IMR-90 (cell line): Measurements from ENCODE around the gene GPC5. TPM values are rescaled to one million over a fixed set of nuclear protein-coding genes. Genes with fewer than 3 reads are reported as not detected.

Experiments used
- ATAC-seq: fragments of 200-7000 bp; cut with Tn5 transposase; 2 replicates; pipeline ENCODE4 v1.9.1; 2020; ENCODE audit warnings: low read depth, mild to moderate bottlenecking, moderate library complexity
- BruUV-seq: library from RNA; stranded (reverse); fragments of 400-500 nt; replicated peaks from 2 replicates; lab custom pipeline; 2021; lab: Mats Ljungman, UMichigan
- CTCF ChIA-PET: fragments of 300-600 bp; formaldehyde crosslinking; extraction: SDS; loops from one replicate; lab custom pipeline; 2021; ENCODE audit warnings: antibody characterized with exemption; lab: Yijun Ruan, JAX
- POLR2A ChIA-PET: fragments of 300-600 bp; sonication (Branson Sonifier 250); formaldehyde crosslinking; loops from one replicate; lab custom pipeline; 2022; ENCODE audit warnings: antibody characterized with exemption; ENCODE audit not compliant: unreplicated experiment; lab: Charles Lee
- DNase-seq: peaks from one replicate; pipeline ENCODE4 v3.0.0; 2013
- H2AFZ ChIP-seq: replicated peaks from 2 replicates; pipeline ENCODE3; 2013; ENCODE audit warnings: low read length, mild to moderate bottlenecking; ENCODE audit not compliant: poor library complexity
- H2AK5ac ChIP-seq: 2 replicates; pipeline ENCODE4 v1.6.1; 2013; ENCODE audit warnings: low read depth, low read length, inconsistent platforms
- H2AK9ac ChIP-seq: replicated peaks from 2 replicates; pipeline ENCODE3; 2013; ENCODE audit warnings: mild to moderate bottlenecking, low read depth, low read length, moderate library complexity; ENCODE audit not compliant: poor library complexity
- H2BK120ac ChIP-seq: 2 replicates; pipeline ENCODE4 v1.6.1; 2013; ENCODE audit warnings: low read depth, low read length, inconsistent platforms
- H2BK15ac ChIP-seq: 3 replicates; pipeline ENCODE4 v1.6.1; 2013; ENCODE audit warnings: low read depth, low read length, inconsistent platforms
- H2BK20ac ChIP-seq: 2 replicates; pipeline ENCODE4 v1.6.1; 2013; ENCODE audit warnings: low read depth, mild to moderate bottlenecking, inconsistent platforms, low read length, moderate library complexity
- H2BK5ac ChIP-seq: 2 replicates; pipeline ENCODE4 v1.6.1; 2013; ENCODE audit warnings: mild to moderate bottlenecking, low read depth, low read length, inconsistent platforms; ENCODE audit not compliant: poor library complexity, severe bottlenecking
- H3K14ac ChIP-seq: replicated peaks from 2 replicates; pipeline ENCODE4 v1.6.1; 2013; ENCODE audit warnings: low read depth, low read length, inconsistent platforms
- H3K18ac ChIP-seq: 2 replicates; pipeline ENCODE4 v1.6.1; 2013; ENCODE audit warnings: low read depth, low read length, control low read depth
- H3K23ac ChIP-seq: 2 replicates; pipeline ENCODE4 v1.6.1; 2013; ENCODE audit warnings: low read depth, low read length, inconsistent platforms
- H3K27ac ChIP-seq: 2 replicates; pipeline ENCODE4 v1.5.1; 2013; ENCODE audit warnings: mild to moderate bottlenecking, control low read depth, low read length; ENCODE audit not compliant: insufficient read depth
- H3K27me3 ChIP-seq: 2 replicates; pipeline ENCODE4 v1.6.1; 2013; ENCODE audit warnings: low read length; ENCODE audit not compliant: control insufficient read depth, insufficient read depth
- H3K36me3 ChIP-seq: 2 replicates; pipeline ENCODE4 v1.6.1; 2013; ENCODE audit warnings: low read length, mixed read lengths; ENCODE audit not compliant: control insufficient read depth, insufficient read depth
- H3K4ac ChIP-seq: 2 replicates; pipeline ENCODE4 v1.6.1; 2013; ENCODE audit warnings: low read depth, low read length, inconsistent platforms
- H3K4me1 ChIP-seq: 2 replicates; pipeline ENCODE4 v1.6.1; 2013; ENCODE audit warnings: low read length, mixed read lengths; ENCODE audit not compliant: control insufficient read depth, insufficient read depth
- H3K4me2 ChIP-seq: 2 replicates; pipeline ENCODE4 v1.6.1; 2013; ENCODE audit warnings: low read depth, mild to moderate bottlenecking, control low read depth, low read length, moderate library complexity
- H3K4me3 ChIP-seq: 2 replicates; pipeline ENCODE4 v1.5.1; 2013; ENCODE audit warnings: low read depth, mild to moderate bottlenecking, control low read depth, low read length, moderate library complexity; ENCODE audit not compliant: insufficient read depth
- H3K56ac ChIP-seq: 2 replicates; pipeline ENCODE4 v1.6.1; 2013; ENCODE audit warnings: low read length, inconsistent platforms; ENCODE audit not compliant: insufficient read depth; ENCODE audit errors: extremely low read depth
- H3K79me1 ChIP-seq, 2 experiments: 2 replicates each; pipeline ENCODE4 v1.6.1; 2013; ENCODE audit warnings: low read length in 2 of 2, inconsistent platforms in 1 of 2, low read depth in 1 of 2
- H3K9ac ChIP-seq: 2 replicates; pipeline ENCODE4 v1.6.1; 2013; ENCODE audit warnings: low read depth, low read length, control low read depth
- H3K9me1 ChIP-seq: 2 replicates; pipeline ENCODE4 v1.6.1; 2013; ENCODE audit warnings: low read length, inconsistent platforms; ENCODE audit not compliant: insufficient read depth
- H3K9me3 ChIP-seq: 2 replicates; pipeline ENCODE4 v1.6.1; 2013; ENCODE audit warnings: low read length; ENCODE audit not compliant: control insufficient read depth, insufficient read depth
- H4K20me1 ChIP-seq: 2 replicates; pipeline ENCODE4 v1.6.1; 2013; ENCODE audit warnings: low read length, inconsistent platforms; ENCODE audit not compliant: insufficient read depth
- H4K5ac ChIP-seq: 2 replicates; pipeline ENCODE4 v1.6.1; 2013; ENCODE audit warnings: mild to moderate bottlenecking, low read depth, low read length, control low read depth
- H4K8ac ChIP-seq, 2 experiments: 2 replicates each; pipeline ENCODE4 v1.6.1; 2013; ENCODE audit warnings: low read depth in 2 of 2, low read length in 2 of 2, control low read depth in 1 of 2, inconsistent platforms in 1 of 2
- H4K91ac ChIP-seq: 2 replicates; pipeline ENCODE4 v1.6.1; 2013; ENCODE audit warnings: low read depth, low read length, inconsistent platforms; ENCODE audit not compliant: insufficient read depth
- BHLHE40 ChIP-seq: fragments of 150-350 bp; IDR thresholded peaks from 2 replicates; pipeline ENCODE4 v1.6.1; 2016; ENCODE audit warnings: mild to moderate bottlenecking, low read depth, low read length
- CEBPB ChIP-seq: IDR thresholded peaks from 2 replicates; pipeline ENCODE4 v1.6.1; 2012; ENCODE audit warnings: low read depth, low read length, improper control_type of control experiment
- CHD1 ChIP-seq: IDR thresholded peaks from 2 replicates; pipeline ENCODE4 v1.6.1; 2012; ENCODE audit warnings: low read depth, low read length, improper control_type of control experiment
- FOS ChIP-seq: fragments of 150-350 bp; IDR thresholded peaks from 2 replicates; pipeline ENCODE4 v1.6.1; 2016; ENCODE audit warnings: low read depth, low read length
- MAFK ChIP-seq: IDR thresholded peaks from 2 replicates; pipeline ENCODE4 v1.6.1; 2012; ENCODE audit warnings: low read depth, low read length, improper control_type of control experiment
- MAZ ChIP-seq: IDR thresholded peaks from 2 replicates; pipeline ENCODE4 v1.6.1; 2012; ENCODE audit warnings: low read depth, mild to moderate bottlenecking, low read length, improper control_type of control experiment, moderate library complexity, borderline replicate concordance
- MXI1 ChIP-seq: IDR thresholded peaks from 2 replicates; pipeline ENCODE4 v1.6.1; 2012; ENCODE audit warnings: low read depth, mild to moderate bottlenecking, low read length, moderate library complexity, borderline replicate concordance
- NFE2L2 ChIP-seq: fragments of 150-350 bp; IDR thresholded peaks from 2 replicates; pipeline ENCODE4 v1.6.1; 2016; ENCODE audit warnings: low read depth, mild to moderate bottlenecking, low read length
- POLR2A ChIP-seq: IDR thresholded peaks from 2 replicates; pipeline ENCODE4 v1.6.1; 2012; ENCODE audit warnings: mild to moderate bottlenecking, low read depth, low read length
- RAD21 ChIP-seq: IDR thresholded peaks from 2 replicates; pipeline ENCODE4 v1.6.1; 2012; ENCODE audit warnings: low read length, improper control_type of control experiment
- RCOR1 ChIP-seq: IDR thresholded peaks from 2 replicates; pipeline ENCODE4 v1.6.1; 2012; ENCODE audit warnings: mild to moderate bottlenecking, low read length, improper control_type of control experiment; ENCODE audit not compliant: insufficient replicate concordance
- RFX5 ChIP-seq: IDR thresholded peaks from 2 replicates; pipeline ENCODE4 v1.8.0; 2012; ENCODE audit warnings: low read depth, mild to moderate bottlenecking, low read length, moderate library complexity
- SMC3 ChIP-seq: fragments of 150-350 bp; IDR thresholded peaks from 2 replicates; pipeline ENCODE4 v1.6.1; 2016; ENCODE audit warnings: low read depth, mild to moderate bottlenecking, antibody characterized with exemption, low read length, moderate library complexity
- WGBS, 2 experiments: methylation state at CpG; one replicate each; pipeline versions ENCODE4 v1.1.5 to v1.1.7; 2013; ENCODE audit warnings: missing lambda C conversion rate in 2 of 2; ENCODE audit not compliant: insufficient read length in 1 of 2; ENCODE audit errors: extremely low coverage in 2 of 2; 5-methylcytosine and 5-hydroxymethylcytosine counted together
- dilution Hi-C: fragments of 300-500 bp; cut with HindIII; formaldehyde crosslinking; loops from one replicate; pipeline ENCODE4 v1.14.3; 2018; ENCODE audit warnings: low sequenced_read_pairs; ENCODE audit not compliant: unreplicated experiment
- in situ Hi-C: fragments of 300-500 bp; cut with MboI; formaldehyde crosslinking; loops from 3 replicates; pipeline ENCODE4 v1.14.3; 2019; ENCODE audit warnings: low sequenced_read_pairs, inconsistent platforms, mixed read lengths
- intact Hi-C: fragments of 100-400 bp; cut with micrococcal nuclease; formaldehyde crosslinking; loops from 2 replicates; pipeline ENCODE4 v1.10.0; 2022
- polyA plus RNA-seq, 3 experiments: library from polyadenylated mRNA; depleted of rRNA; stranded (reverse); fragments of >200 nt; gene quantifications; 2 replicates each; pipeline ENCODE4 v1.2.3, GENCODE V29; 2012; ENCODE audit warnings: low replicate concordance in 1 of 3
- total RNA-seq: library from RNA; depleted of rRNA; stranded (reverse); fragments of >200 nt; gene quantifications from 2 replicates; pipeline ENCODE4 v1.2.3, GENCODE V29; 2012
- TF ChIP-seq, protein P1 (sequence below): fragments of 150-350 bp; IDR thresholded peaks from 2 replicates; pipeline ENCODE4 v1.6.1; 2016; ENCODE audit warnings: low read depth, mild to moderate bottlenecking, low read length, moderate library complexity, borderline replicate concordance
- TF ChIP-seq, protein P2 (sequence below): conservative IDR thresholded peaks from 2 replicates; pipeline ENCODE4 v1.5.1; 2012; ENCODE audit warnings: mild to moderate bottlenecking, low read depth, low read length, improper control_type of control experiment
- TF ChIP-seq, protein P3 (sequence below): fragments of 150-350 bp; IDR thresholded peaks from 2 replicates; pipeline ENCODE4 v1.6.1; 2017; ENCODE audit warnings: mild to moderate bottlenecking, antibody characterized with exemption, low read length, low read depth

The GPC5 gene
- total and polyA plus RNA-seq, 2 of the 4 experiments (the other 2 are of a cell fraction), result 0.94 to 1.8 TPM

DNA sequence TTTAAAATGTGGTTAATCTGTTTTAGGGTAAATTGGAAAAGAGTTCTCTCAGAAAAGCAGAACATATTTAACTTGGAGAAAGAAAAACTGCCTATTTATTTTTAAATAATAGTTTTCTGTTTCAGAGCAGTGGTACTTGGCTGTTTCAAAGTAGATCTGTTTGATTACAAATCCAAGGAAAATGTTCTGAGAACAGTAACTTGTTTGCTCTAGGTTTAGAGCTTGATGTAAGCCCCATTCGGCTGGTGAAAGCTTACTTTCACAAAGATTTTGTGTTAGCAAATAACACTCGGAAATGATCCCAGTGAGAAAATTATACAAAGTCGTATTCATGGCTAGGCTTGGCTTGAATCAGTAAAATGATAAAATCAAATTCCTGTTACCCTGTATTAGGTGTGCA is 1432.4 kb downstream of the GPC5 start:
- dilution Hi-C loops, result no loop called here
- no peak overlapping the region for H4K5ac ChIP-seq
- no peak overlapping the region for H3K14ac ChIP-seq
- H3K18ac ChIP-seq, result no peak overlapping the region
- no peak overlapping the region for H3K23ac ChIP-seq
- no peaks in the 10 kb centered on the region for H3K79me1 ChIP-seq
- H3K9me3 ChIP-seq, result no peaks in the 10 kb centered on the region
- H2AK9ac ChIP-seq, result no peak overlapping the region
- ChIA-PET POLR2A (no interaction called here), CTCF (no interaction called here)
- no peak overlapping the region for H4K8ac ChIP-seq
- H2BK5ac ChIP-seq, result no peak overlapping the region
- H2BK120ac ChIP-seq, result no peak overlapping the region
- H4K91ac ChIP-seq, result no peak overlapping the region
- H3K4ac ChIP-seq, result no peak overlapping the region
- H2AK5ac ChIP-seq, result no peak overlapping the region
- ATAC-seq, result no peak
- H3K56ac ChIP-seq, result no peak overlapping the region
- no peaks in the 10 kb centered on the region for H3K4me1 ChIP-seq
- H3K4me3 ChIP-seq, result no peak overlapping the region
- H3K36me3 ChIP-seq, result no peaks in the 10 kb centered on the region
- H4K20me1 ChIP-seq, result no peaks in the 10 kb centered on the region
- no peak overlapping the region for H2AFZ ChIP-seq
- H3K9me1 ChIP-seq, result no peaks in the 10 kb centered on the region
- TF ChIP-seq RAD21, result no peak
- no peak for TF ChIP-seq MXI1
- TF ChIP-seq, protein P1, sequence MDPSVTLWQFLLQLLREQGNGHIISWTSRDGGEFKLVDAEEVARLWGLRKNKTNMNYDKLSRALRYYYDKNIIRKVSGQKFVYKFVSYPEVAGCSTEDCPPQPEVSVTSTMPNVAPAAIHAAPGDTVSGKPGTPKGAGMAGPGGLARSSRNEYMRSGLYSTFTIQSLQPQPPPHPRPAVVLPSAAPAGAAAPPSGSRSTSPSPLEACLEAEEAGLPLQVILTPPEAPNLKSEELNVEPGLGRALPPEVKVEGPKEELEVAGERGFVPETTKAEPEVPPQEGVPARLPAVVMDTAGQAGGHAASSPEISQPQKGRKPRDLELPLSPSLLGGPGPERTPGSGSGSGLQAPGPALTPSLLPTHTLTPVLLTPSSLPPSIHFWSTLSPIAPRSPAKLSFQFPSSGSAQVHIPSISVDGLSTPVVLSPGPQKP, result no peak
- no peak for TF ChIP-seq FOS
- no peak for TF ChIP-seq RFX5
- TF ChIP-seq, protein P2, sequence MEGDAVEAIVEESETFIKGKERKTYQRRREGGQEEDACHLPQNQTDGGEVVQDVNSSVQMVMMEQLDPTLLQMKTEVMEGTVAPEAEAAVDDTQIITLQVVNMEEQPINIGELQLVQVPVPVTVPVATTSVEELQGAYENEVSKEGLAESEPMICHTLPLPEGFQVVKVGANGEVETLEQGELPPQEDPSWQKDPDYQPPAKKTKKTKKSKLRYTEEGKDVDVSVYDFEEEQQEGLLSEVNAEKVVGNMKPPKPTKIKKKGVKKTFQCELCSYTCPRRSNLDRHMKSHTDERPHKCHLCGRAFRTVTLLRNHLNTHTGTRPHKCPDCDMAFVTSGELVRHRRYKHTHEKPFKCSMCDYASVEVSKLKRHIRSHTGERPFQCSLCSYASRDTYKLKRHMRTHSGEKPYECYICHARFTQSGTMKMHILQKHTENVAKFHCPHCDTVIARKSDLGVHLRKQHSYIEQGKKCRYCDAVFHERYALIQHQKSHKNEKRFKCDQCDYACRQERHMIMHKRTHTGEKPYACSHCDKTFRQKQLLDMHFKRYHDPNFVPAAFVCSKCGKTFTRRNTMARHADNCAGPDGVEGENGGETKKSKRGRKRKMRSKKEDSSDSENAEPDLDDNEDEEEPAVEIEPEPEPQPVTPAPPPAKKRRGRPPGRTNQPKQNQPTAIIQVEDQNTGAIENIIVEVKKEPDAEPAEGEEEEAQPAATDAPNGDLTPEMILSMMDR, result no peak
- TF ChIP-seq CHD1, result no peak
- no peak for TF ChIP-seq MAZ
- no peak for TF ChIP-seq RCOR1
- TF ChIP-seq CEBPB, result no peak
- TF ChIP-seq SMC3, result no peak
- no peak for TF ChIP-seq NFE2L2
- TF ChIP-seq, protein P3, sequence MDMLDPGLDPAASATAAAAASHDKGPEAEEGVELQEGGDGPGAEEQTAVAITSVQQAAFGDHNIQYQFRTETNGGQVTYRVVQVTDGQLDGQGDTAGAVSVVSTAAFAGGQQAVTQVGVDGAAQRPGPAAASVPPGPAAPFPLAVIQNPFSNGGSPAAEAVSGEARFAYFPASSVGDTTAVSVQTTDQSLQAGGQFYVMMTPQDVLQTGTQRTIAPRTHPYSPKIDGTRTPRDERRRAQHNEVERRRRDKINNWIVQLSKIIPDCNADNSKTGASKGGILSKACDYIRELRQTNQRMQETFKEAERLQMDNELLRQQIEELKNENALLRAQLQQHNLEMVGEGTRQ, result no peak
- no peak for TF ChIP-seq MAFK
- no peak for TF ChIP-seq BHLHE40
- no peak for TF ChIP-seq POLR2A
- peaks cover 7% of the 10 kb centered on the region for H3K27me3 ChIP-seq
- DNase-seq, result no peak
- WGBS, 2 experiments, result 60% methylated on average over 1 of the region's 3 CpGs; no CpG with 5 or more reads in 1 of the 2 experiments
- no TSS peak for BruUV-seq
- H3K4me2 ChIP-seq, result no peak overlapping the region
- in situ Hi-C loops, result no loop called here
- no peak overlapping the region for H2BK15ac ChIP-seq
- H2BK20ac ChIP-seq, result no peak overlapping the region
- intact Hi-C loops, result loop anchor here (10.0 kb wide), 1 partner anchor 1774 kb away; the partner anchor contains the start of gene GPR180
- no peak overlapping the region for H3K27ac ChIP-seq
- H3K9ac ChIP-seq, result no peak overlapping the region
